Fibroblast of lung (primary cell): ENCODE measurements around the gene DKC1.

Experiments
- CTCF ChIP-seq, 2 donors: IDR thresholded peaks in 1 of 2; conservative IDR thresholded peaks in 1 of 2; 1 replicate in 1 of 2; 2 replicates in 1 of 2; pipeline ENCODE4 v1.5.1; 2011 to 2012; ENCODE audit warnings: low read length in 2 of 2, control low read depth in 1 of 2, inconsistent platforms in 1 of 2, low read depth in 1 of 2, mild to moderate bottlenecking in 1 of 2
- EZH2 ChIP-seq: IDR thresholded peaks from 2 replicates; pipeline ENCODE4 v1.5.1; 2012; ENCODE audit warnings: low read length, control low read depth, mild to moderate bottlenecking; ENCODE audit errors: missing control alignments

GRCh38 chrX:154750301-154751202, 12.1 kb upstream of the DKC1 start, which contains the start of gene GAB3:
- TF ChIP-seq CTCF (conservative IDR thresholded peaks at IDR 0.05 in 1 of 2, IDR thresholded peaks at IDR 0.05 in 1 of 2; ENCODE audit: low read depth in 1 of 2, low read length in 2 of 2) (no peak), EZH2 (no peak)
